Ovary (tissue), 3 donors: ENCODE results near the gene NTRK2.

Experiments used
- CTCF ChIP-seq, 3 donors: fragments of 450-650 bp in 2 of 3; fragments of 200-600 bp in 1 of 3; IDR thresholded peaks; one replicate each; pipeline versions ENCODE4 v1.5.1 to v1.8.0; 2016 to 2022; ENCODE audit warnings: antibody characterized with exemption in 3 of 3, mild to moderate bottlenecking in 1 of 3
- EP300 ChIP-seq: sonication (generic); formaldehyde crosslinking; IDR thresholded peaks from one replicate; pipeline ENCODE4 v1.6.1; 2017; ENCODE audit warnings: antibody characterized with exemption
- donor health status: DM: no; HTN: no; CAD: no.

- TF ChIP-seq CTCF (IDR thresholded peaks at IDR 0.05): no peak
- no peak for TF ChIP-seq EP300
Measured at GRCh38 chr9:84928419-84928818, 258.9 kb downstream of the NTRK2 start.
